ENCODE data around the gene MAGI1.

Gene MAGI1

GRCh38 chr3:65584002-65584401 lies 454.7 kb downstream of the MAGI1 start:
- Histone ChIP-seq H3K9ac (ENCODE audit: low read length) (no peak overlapping the region), H2AFZ (ENCODE audit: low read depth, low read length, severe bottlenecking) (no peak overlapping the region), H3K4me2 (ENCODE audit: low read depth, low read length, poor library complexity, severe bottlenecking) (no peak overlapping the region), H3K27me3 (ENCODE audit: low read length) (no peaks in the 10 kb centered on the region), H3K9me3 (ENCODE audit: insufficient read depth, low read length) (no peaks in the 10 kb centered on the region), H3K79me2 (ENCODE audit: insufficient read depth, low read length) (no peaks in the 10 kb centered on the region), H3F3A (ENCODE audit: insufficient read depth) (no peaks in the 10 kb centered on the region), H3K36me3 (ENCODE audit: low read length) (no peaks in the 10 kb centered on the region), H3K9me2 (replicated peaks; ENCODE audit: insufficient read depth, low read length) (no peaks in the 10 kb centered on the region), H3K27ac (ENCODE audit: low read depth, low read length) (no peak overlapping the region), H4K20me1 (ENCODE audit: low read depth, low read length) (no peaks in the 10 kb centered on the region), H3K4me3 (ENCODE audit: insufficient read depth, low read length, poor library complexity, severe bottlenecking) (no peak overlapping the region)
- no peak for TF ChIP-seq EZH2phosphoT487 (conservative IDR thresholded peaks at IDR 0.05; ENCODE audit: low read length)
- no peak for TF ChIP-seq CTCF (IDR thresholded peaks at IDR 0.05; ENCODE audit: insufficient read depth, low read length, poor library complexity, severe bottlenecking)

GRCh38 chr3:65583188-65583587 lies 455.5 kb downstream of the MAGI1 start:
- no peak overlapping the region for H3K9ac ChIP-seq (ENCODE audit: low read length)
- no peak overlapping the region for H2AFZ ChIP-seq (ENCODE audit: low read depth, low read length, severe bottlenecking)
- no peak overlapping the region for H3K4me3 ChIP-seq (ENCODE audit: insufficient read depth, low read length, poor library complexity, severe bottlenecking)
- no peaks in the 10 kb centered on the region for H4K20me1 ChIP-seq (ENCODE audit: low read depth, low read length)
- no peaks in the 10 kb centered on the region for H3F3A ChIP-seq (ENCODE audit: insufficient read depth)
- no peaks in the 10 kb centered on the region for H3K36me3 ChIP-seq (ENCODE audit: low read length)
- no peaks in the 10 kb centered on the region for H3K9me2 ChIP-seq (replicated peaks; ENCODE audit: insufficient read depth, low read length)
- TF ChIP-seq CTCF (IDR thresholded peaks at IDR 0.05; ENCODE audit: insufficient read depth, low read length, poor library complexity, severe bottlenecking) (no peak), EZH2phosphoT487 (conservative IDR thresholded peaks at IDR 0.05; ENCODE audit: low read length) (no peak)
- H3K27ac ChIP-seq (ENCODE audit: low read depth, low read length): no peak overlapping the region
- H3K79me2 ChIP-seq (ENCODE audit: insufficient read depth, low read length): no peaks in the 10 kb centered on the region
- H3K27me3 ChIP-seq (ENCODE audit: low read length): no peaks in the 10 kb centered on the region
- H3K9me3 ChIP-seq (ENCODE audit: insufficient read depth, low read length): no peaks in the 10 kb centered on the region
- no peak overlapping the region for H3K4me2 ChIP-seq (ENCODE audit: low read depth, low read length, poor library complexity, severe bottlenecking)

- Histone ChIP-seq H3K9me2 (replicated peaks; ENCODE audit: insufficient read depth, low read length) (no peaks in the 10 kb centered on the region), H3K4me2 (ENCODE audit: low read depth, low read length, poor library complexity, severe bottlenecking) (no peak overlapping the region), H3K4me3 (ENCODE audit: insufficient read depth, low read length, poor library complexity, severe bottlenecking) (no peak overlapping the region), H3K9ac (ENCODE audit: low read length) (no peak overlapping the region), H4K20me1 (ENCODE audit: low read depth, low read length) (no peaks in the 10 kb centered on the region), H3K9me3 (ENCODE audit: insufficient read depth, low read length) (no peaks in the 10 kb centered on the region), H3K27ac (ENCODE audit: low read depth, low read length) (no peak overlapping the region), H3K79me2 (ENCODE audit: insufficient read depth, low read length) (no peaks in the 10 kb centered on the region), H3K36me3 (ENCODE audit: low read length) (no peaks in the 10 kb centered on the region), H3K27me3 (ENCODE audit: low read length) (no peaks in the 10 kb centered on the region), H3F3A (ENCODE audit: insufficient read depth) (no peaks in the 10 kb centered on the region), H2AFZ (ENCODE audit: low read depth, low read length, severe bottlenecking) (no peak overlapping the region)
- TF ChIP-seq EZH2phosphoT487 (conservative IDR thresholded peaks at IDR 0.05; ENCODE audit: low read length) (no peak), CTCF (IDR thresholded peaks at IDR 0.05; ENCODE audit: insufficient read depth, low read length, poor library complexity, severe bottlenecking) (no peak)
Observed at GRCh38 chr3:65582012-65582717, 456.6 kb downstream of the MAGI1 start.
